ENCODE data around the gene ARFIP1.

GRCh38 chr4:152936446-152937335 lies 156.9 kb downstream of the ARFIP1 start:
- TF ChIP-seq GATA2 (IDR thresholded peaks at IDR 0.05; ENCODE audit: low read depth, low read length) (no peak), GATA3 (IDR thresholded peaks at IDR 0.05; ENCODE audit: low read depth, low read length) (no peak)
